Testis (tissue), 2 donors: ENCODE data around the gene C1QTNF9B.
"Not testable (repeated sequence)": the region's sequence is repeated elsewhere in the genome, so short reads cannot be mapped to it uniquely, and the experiment has no call there.

Source experiments
- POLR2A ChIP-seq: fragments of 450-650 bp; IDR thresholded peaks from one replicate; pipeline ENCODE4 v1.6.1; 2017; ENCODE audit warnings: antibody characterized with exemption, mild to moderate bottlenecking, moderate library complexity
- TF ChIP-seq, protein P1 (sequence below), 3 experiments: fragments of 450-650 bp in 2 of 3; fragments of 200-600 bp in 1 of 3; sonication (generic) in 1 of 3; IDR thresholded peaks; one replicate each; pipeline ENCODE4 v1.5.1; 2016 to 2019; ENCODE audit warnings: antibody characterized with exemption in 3 of 3, mild to moderate bottlenecking in 2 of 3, moderate library complexity in 1 of 3

DNA sequence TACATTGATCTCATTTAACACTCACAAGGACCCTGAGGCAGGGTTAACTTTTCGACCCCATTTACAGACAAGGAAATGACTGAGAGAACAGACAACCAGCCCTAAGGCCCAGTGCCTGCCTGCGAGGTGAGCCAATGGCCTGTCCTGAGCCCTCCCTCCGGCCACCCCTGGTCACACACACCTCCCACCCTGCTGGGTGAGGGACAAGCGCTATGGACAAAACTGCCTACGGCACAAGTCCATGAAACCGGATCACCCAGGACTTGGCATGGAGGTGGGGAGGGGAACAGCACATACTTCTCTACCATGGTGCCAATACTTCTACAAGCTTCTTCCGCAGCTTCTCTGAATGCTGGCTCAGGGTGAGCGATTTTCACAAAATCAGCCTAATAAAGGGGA is 15.9 kb downstream of the C1QTNF9B start:
- TF ChIP-seq, protein P1, sequence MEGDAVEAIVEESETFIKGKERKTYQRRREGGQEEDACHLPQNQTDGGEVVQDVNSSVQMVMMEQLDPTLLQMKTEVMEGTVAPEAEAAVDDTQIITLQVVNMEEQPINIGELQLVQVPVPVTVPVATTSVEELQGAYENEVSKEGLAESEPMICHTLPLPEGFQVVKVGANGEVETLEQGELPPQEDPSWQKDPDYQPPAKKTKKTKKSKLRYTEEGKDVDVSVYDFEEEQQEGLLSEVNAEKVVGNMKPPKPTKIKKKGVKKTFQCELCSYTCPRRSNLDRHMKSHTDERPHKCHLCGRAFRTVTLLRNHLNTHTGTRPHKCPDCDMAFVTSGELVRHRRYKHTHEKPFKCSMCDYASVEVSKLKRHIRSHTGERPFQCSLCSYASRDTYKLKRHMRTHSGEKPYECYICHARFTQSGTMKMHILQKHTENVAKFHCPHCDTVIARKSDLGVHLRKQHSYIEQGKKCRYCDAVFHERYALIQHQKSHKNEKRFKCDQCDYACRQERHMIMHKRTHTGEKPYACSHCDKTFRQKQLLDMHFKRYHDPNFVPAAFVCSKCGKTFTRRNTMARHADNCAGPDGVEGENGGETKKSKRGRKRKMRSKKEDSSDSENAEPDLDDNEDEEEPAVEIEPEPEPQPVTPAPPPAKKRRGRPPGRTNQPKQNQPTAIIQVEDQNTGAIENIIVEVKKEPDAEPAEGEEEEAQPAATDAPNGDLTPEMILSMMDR (IDR thresholded peaks at IDR 0.05), result not testable (repeated sequence)
- TF ChIP-seq POLR2A, result not testable (repeated sequence)
